Caco-2 (cell line): ENCODE measurements around the gene NEURL2. TPM values are rescaled to one million over a fixed set of nuclear protein-coding genes. Genes with fewer than 3 reads are reported as not detected.

Experiments used
- BruUV-seq: library from RNA; stranded (reverse); fragments of 400-500 nt; replicated peaks from 2 replicates; lab custom pipeline; 2021; lab: Mats Ljungman, UMichigan
- CTCF ChIA-PET: fragments of 300-600 bp; sonication (Branson Sonifier 250); formaldehyde crosslinking; loops from one replicate; lab custom pipeline; 2022; ENCODE audit warnings: antibody characterized with exemption; lab: Charles Lee
- POLR2A ChIA-PET: fragments of 300-600 bp; sonication (Branson Sonifier 250); formaldehyde crosslinking; loops from one replicate; lab custom pipeline; 2022; ENCODE audit warnings: antibody characterized with exemption; lab: Charles Lee
- DNase-seq, 2 experiments: peaks; one replicate each; pipeline versions ENCODE4 v3.0.0 to v3.0.0-alpha.2; 2020 to 2022
- H3K27me3 ChIP-seq: replicated peaks from 2 replicates; pipeline ENCODE4 v1.6.0; 2011; ENCODE audit warnings: low read length; ENCODE audit not compliant: control insufficient read depth, insufficient read depth
- H3K36me3 ChIP-seq: 2 replicates; pipeline ENCODE4 v1.5.1; 2011; ENCODE audit warnings: low read length; ENCODE audit not compliant: control insufficient read depth, insufficient read depth
- H3K4me1 ChIP-seq: fragments of 250-450 bp; sonication (Bioruptor Pico); 2 replicates; pipeline ENCODE4 v1.5.1; 2020; ENCODE audit warnings: mild to moderate bottlenecking
- H3K4me3 ChIP-seq: 2 replicates; pipeline ENCODE4 v1.5.1; 2011; ENCODE audit warnings: low read depth, mild to moderate bottlenecking, control low read depth, low read length
- H3K9me3 ChIP-seq: fragments of 250-450 bp; sonication (Bioruptor Pico); 2 replicates; pipeline ENCODE4 v1.5.1; 2020; ENCODE audit warnings: mild to moderate bottlenecking, moderate library complexity
- H3K27ac Mint-ChIP-seq: one replicate; pipeline ENCODE4 v1.8.0; 2022; ENCODE audit warnings: mixed read lengths; ENCODE audit not compliant: unreplicated experiment
- H3K27me3 Mint-ChIP-seq: one replicate; pipeline ENCODE4 v1.8.0; 2022; ENCODE audit warnings: mixed read lengths; ENCODE audit not compliant: insufficient read depth, unreplicated experiment
- H3K36me3 Mint-ChIP-seq: one replicate; pipeline ENCODE4 v1.8.0; 2022; ENCODE audit warnings: mild to moderate bottlenecking, mixed read lengths; ENCODE audit not compliant: insufficient read depth, unreplicated experiment
- H3K4me1 Mint-ChIP-seq: one replicate; pipeline ENCODE4 v1.8.0; 2022; ENCODE audit warnings: low read depth, mixed read lengths; ENCODE audit not compliant: unreplicated experiment
- H3K4me3 Mint-ChIP-seq: one replicate; pipeline ENCODE4 v1.8.0; 2022; ENCODE audit warnings: mild to moderate bottlenecking, moderate library complexity, mixed read lengths; ENCODE audit not compliant: unreplicated experiment
- H3K9me3 Mint-ChIP-seq: one replicate; pipeline ENCODE4 v1.8.0; 2022; ENCODE audit warnings: mixed read lengths; ENCODE audit not compliant: unreplicated experiment
- CTCF ChIP-seq, 2 experiments: fragments of 200-600 bp in 1 of 2; IDR thresholded peaks; 1 replicate in 1 of 2; 2 replicates in 1 of 2; pipeline versions ENCODE4 v1.5.1 to v1.8.0; 2011 to 2022; ENCODE audit warnings: antibody characterized with exemption in 1 of 2, control low read depth in 1 of 2, inconsistent platforms in 1 of 2, low read depth in 1 of 2, low read length in 1 of 2, mild to moderate bottlenecking in 1 of 2, moderate library complexity in 1 of 2; ENCODE audit not compliant: insufficient read depth in 1 of 2, severe bottlenecking in 1 of 2, unreplicated experiment in 1 of 2
- intact Hi-C: fragments of 100-400 bp; cut with micrococcal nuclease; formaldehyde crosslinking; loops from one replicate; pipeline ENCODE4 v1.10.0; 2022; ENCODE audit not compliant: unreplicated experiment
- total RNA-seq: library from RNA; stranded (reverse); gene quantifications from 2 replicates; pipeline ENCODE4 v1.2.3, GENCODE V29; 2022

The NEURL2 gene
- total RNA-seq, 1 experiment from 2014 or later: 12.6 TPM

GRCh38 chr20:45910670-45911485, 19.9 kb upstream of the NEURL2 start:
- no TSS peak for BruUV-seq
- peak overlapping the region; percentile 72 for H3K4me3 Mint-ChIP-seq
- peaks cover 14% of the 10 kb centered on the region for H3K36me3 Mint-ChIP-seq
- ChIA-PET CTCF (interaction anchor here (0.6 to 1.9 kb wide), 4 partner anchors 10 to 1247 kb away, joined by 3 to 6 read pairs (median 4); no protein-coding TSS in a partner anchor), POLR2A (interaction anchor here (0.7 kb wide), 1 partner anchor 1483 kb away, joined by 8 read pairs; no protein-coding TSS in a partner anchor)
- Histone ChIP-seq H3K36me3 (no peaks in the 10 kb centered on the region), H3K4me3 (no peak overlapping the region), H3K27me3 (no peaks in the 10 kb centered on the region), H3K9me3 (no peaks in the 10 kb centered on the region), H3K4me1 (peaks cover 12% of the 10 kb centered on the region)
- intact Hi-C loops: no loop called here
- H3K9me3 Mint-ChIP-seq: no peaks in the 10 kb centered on the region
- TF ChIP-seq CTCF (IDR thresholded peaks at IDR 0.05; ENCODE audit: insufficient read depth in 1 of 2, low read depth in 1 of 2, low read length in 1 of 2, severe bottlenecking in 1 of 2, unreplicated experiment in 1 of 2): no peak
- H3K27ac Mint-ChIP-seq: no peak overlapping the region
- DNase-seq: peak; percentile 74 to 93
- peaks cover 9% of the 10 kb centered on the region for H3K4me1 Mint-ChIP-seq
- H3K27me3 Mint-ChIP-seq: no peaks in the 10 kb centered on the region

- Mint-ChIP-seq H3K36me3 (peaks cover 15% of the 10 kb centered on the region), H3K9me3 (no peaks in the 10 kb centered on the region), H3K27me3 (no peaks in the 10 kb centered on the region), H3K27ac (no peak overlapping the region), H3K4me1 (peaks cover 13% of the 10 kb centered on the region), H3K4me3 (peak overlapping the region; percentile 72)
- H3K27me3 ChIP-seq: no peaks in the 10 kb centered on the region
- ChIA-PET CTCF (interaction anchor here (0.9 to 1.9 kb wide), 3 partner anchors 10 to 20 kb away, joined by 3 to 6 read pairs (median 3); no protein-coding TSS in a partner anchor), POLR2A (interaction anchor here (0.7 to 1.0 kb wide), 4 partner anchors 9 to 1483 kb away, joined by 3 to 8 read pairs (median 4); partner anchors contain the start of gene CTSA)
- H3K4me1 ChIP-seq: peaks cover 12% of the 10 kb centered on the region
- no peak for DNase-seq
- BruUV-seq: no TSS peak
- TF ChIP-seq CTCF (IDR thresholded peaks at IDR 0.05; ENCODE audit: insufficient read depth in 1 of 2, low read depth in 1 of 2, low read length in 1 of 2, severe bottlenecking in 1 of 2, unreplicated experiment in 1 of 2): no peak
- no peak overlapping the region for H3K4me3 ChIP-seq
- intact Hi-C loops: no loop called here
- H3K9me3 ChIP-seq: no peaks in the 10 kb centered on the region
- H3K36me3 ChIP-seq: no peaks in the 10 kb centered on the region
Observed at GRCh38 chr20:45909817-45910669, 19.0 kb upstream of the NEURL2 start.

- Mint-ChIP-seq H3K4me1 (peaks cover 13% of the 10 kb centered on the region), H3K27ac (no peak overlapping the region), H3K36me3 (peaks cover 19% of the 10 kb centered on the region), H3K27me3 (no peaks in the 10 kb centered on the region), H3K4me3 (no peak overlapping the region), H3K9me3 (no peaks in the 10 kb centered on the region)
- POLR2A ChIA-PET: interaction anchor here (1.0 kb wide), 3 partner anchors 10 to 18 kb away, joined by 3 to 5 read pairs (median 4); partner anchors contain the start of gene CTSA
- Histone ChIP-seq H3K4me3 (no peak overlapping the region), H3K4me1 (peaks cover 12% of the 10 kb centered on the region), H3K36me3 (no peaks in the 10 kb centered on the region), H3K27me3 (no peaks in the 10 kb centered on the region), H3K9me3 (no peaks in the 10 kb centered on the region)
- no peak for TF ChIP-seq CTCF (IDR thresholded peaks at IDR 0.05; ENCODE audit: insufficient read depth in 1 of 2, low read depth in 1 of 2, low read length in 1 of 2, severe bottlenecking in 1 of 2, unreplicated experiment in 1 of 2)
- intact Hi-C loops: no loop called here
- CTCF ChIA-PET: interaction anchor here (0.7 to 1.9 kb wide), 3 partner anchors 11 to 55 kb away, joined by 3 to 6 read pairs (median 4); no protein-coding TSS in a partner anchor
- no peak for DNase-seq
- no TSS peak for BruUV-seq
Observed at GRCh38 chr20:45909336-45909808, 18.4 kb upstream of the NEURL2 start.
